AG09309 (cell line): Measurements from ENCODE around the gene SLC27A2.

ENCODE experiments used
- DNase-seq: peaks from one replicate; pipeline ENCODE4 v3.0.0-alpha.2; 2010; ENCODE audit warnings: low read depth
- H3K4me3 ChIP-seq: 2 replicates; pipeline ENCODE4 v1.5.1; 2011; ENCODE audit warnings: mild to moderate bottlenecking, low read depth, low read length, moderate library complexity; ENCODE audit not compliant: control insufficient read depth
- TF ChIP-seq, protein P1 (sequence below): IDR thresholded peaks from 2 replicates; pipeline ENCODE4 v1.5.1; 2011; ENCODE audit warnings: mild to moderate bottlenecking, low read depth, low read length, inconsistent platforms; ENCODE audit not compliant: insufficient read depth, control insufficient read depth; ENCODE audit errors: missing control alignments

Gene SLC27A2

GRCh38 chr15:50247819-50248655, 66.0 kb downstream of the SLC27A2 start:
- TF ChIP-seq, protein P1, sequence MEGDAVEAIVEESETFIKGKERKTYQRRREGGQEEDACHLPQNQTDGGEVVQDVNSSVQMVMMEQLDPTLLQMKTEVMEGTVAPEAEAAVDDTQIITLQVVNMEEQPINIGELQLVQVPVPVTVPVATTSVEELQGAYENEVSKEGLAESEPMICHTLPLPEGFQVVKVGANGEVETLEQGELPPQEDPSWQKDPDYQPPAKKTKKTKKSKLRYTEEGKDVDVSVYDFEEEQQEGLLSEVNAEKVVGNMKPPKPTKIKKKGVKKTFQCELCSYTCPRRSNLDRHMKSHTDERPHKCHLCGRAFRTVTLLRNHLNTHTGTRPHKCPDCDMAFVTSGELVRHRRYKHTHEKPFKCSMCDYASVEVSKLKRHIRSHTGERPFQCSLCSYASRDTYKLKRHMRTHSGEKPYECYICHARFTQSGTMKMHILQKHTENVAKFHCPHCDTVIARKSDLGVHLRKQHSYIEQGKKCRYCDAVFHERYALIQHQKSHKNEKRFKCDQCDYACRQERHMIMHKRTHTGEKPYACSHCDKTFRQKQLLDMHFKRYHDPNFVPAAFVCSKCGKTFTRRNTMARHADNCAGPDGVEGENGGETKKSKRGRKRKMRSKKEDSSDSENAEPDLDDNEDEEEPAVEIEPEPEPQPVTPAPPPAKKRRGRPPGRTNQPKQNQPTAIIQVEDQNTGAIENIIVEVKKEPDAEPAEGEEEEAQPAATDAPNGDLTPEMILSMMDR, result no peak
- no peak overlapping the region for H3K4me3 ChIP-seq
- DNase-seq, result no peak

DNA sequence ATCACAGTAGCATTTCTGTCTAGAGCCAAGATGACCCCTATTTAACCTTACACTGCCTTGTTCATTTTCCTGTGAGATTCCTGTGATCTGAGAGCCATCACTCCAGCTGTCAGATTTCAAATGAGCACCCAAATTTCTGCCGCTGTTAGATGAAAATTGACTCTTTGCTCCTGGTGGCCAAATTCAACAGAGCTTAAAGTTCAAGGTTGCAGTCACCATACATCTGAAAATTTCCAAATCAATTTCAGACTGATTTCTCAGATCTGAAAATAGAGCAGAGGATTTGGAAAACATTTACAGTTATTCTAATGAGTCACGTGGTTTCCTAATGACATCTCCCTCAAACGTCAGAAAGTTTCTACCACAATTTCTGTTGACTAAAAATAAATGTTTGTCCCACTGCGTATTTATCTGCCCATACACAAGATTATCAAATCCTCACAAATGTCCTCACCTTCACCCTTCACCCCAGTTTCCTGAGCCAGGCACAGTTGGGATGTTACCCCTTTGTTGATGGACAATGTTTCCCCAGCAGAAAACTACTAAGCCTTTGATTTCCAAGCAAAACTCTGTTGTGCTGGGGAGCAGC, 67.1 kb downstream of the SLC27A2 start:
- TF ChIP-seq, protein P1, result no peak
- no peak for DNase-seq
- no peak overlapping the region for H3K4me3 ChIP-seq

GRCh38 chr15:50249704-50250103, 67.7 kb downstream of the SLC27A2 start:
- no peak for DNase-seq
- TF ChIP-seq, protein P1, result no peak
- H3K4me3 ChIP-seq, result no peak overlapping the region

DNA sequence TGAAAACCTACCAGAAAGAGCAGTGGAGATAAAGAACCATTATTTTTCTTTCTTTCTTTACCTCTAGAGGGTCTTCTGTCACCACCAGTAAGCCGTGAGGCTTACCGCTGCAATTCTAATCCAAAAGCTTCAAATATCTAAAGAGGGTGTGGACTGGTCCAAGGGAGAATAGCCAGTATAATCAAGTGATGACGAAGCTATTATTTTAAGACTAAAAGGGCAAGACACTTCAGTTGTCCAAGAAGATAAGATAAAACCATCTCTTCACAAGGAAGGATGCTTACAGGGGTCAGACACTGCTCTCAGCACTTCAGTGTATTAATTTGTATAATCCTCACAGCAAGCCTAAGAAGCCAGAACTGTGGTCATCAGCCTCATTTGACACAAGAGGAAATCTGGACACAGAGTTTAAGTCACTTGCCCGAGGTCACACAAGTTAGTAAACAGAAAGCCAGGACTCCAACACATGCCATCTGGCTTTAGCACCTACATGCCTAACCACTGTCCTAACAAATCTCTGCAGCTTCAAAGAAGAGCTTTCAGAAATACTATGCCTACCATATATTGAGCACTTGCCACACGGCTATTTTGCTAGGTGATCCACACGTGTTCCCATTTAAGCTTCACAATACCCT, 68.9 kb downstream of the SLC27A2 start:
- H3K4me3 ChIP-seq, result no peak overlapping the region
- no peak for DNase-seq
- TF ChIP-seq, protein P1, result no peak

GRCh38 chr15:50251638-50252182, 69.7 kb downstream of the SLC27A2 start:
- no peak for DNase-seq
- H3K4me3 ChIP-seq, result no peak overlapping the region
- TF ChIP-seq, protein P1, result peak; percentile 1

- TF ChIP-seq, protein P1, result no peak
- DNase-seq, result no peak
- H3K4me3 ChIP-seq, result no peak overlapping the region
Observed at GRCh38 chr15:50252556-50252955, 70.6 kb downstream of the SLC27A2 start.
